GM10248 (cell line): ENCODE measurements around the gene VAC14.
"Not testable (repeated sequence)": the region's sequence is repeated elsewhere in the genome, so short reads cannot be mapped to it uniquely, and the experiment has no call there.

Source experiments
- CTCF ChIA-PET: fragments of 300-600 bp; sonication (Branson Sonifier 250); formaldehyde crosslinking; extraction: SDS; loops from one replicate; lab custom pipeline; 2021; ENCODE audit warnings: antibody characterized with exemption; lab: Yijun Ruan, JAX
- POLR2A ChIA-PET: fragments of 350-650 bp; sonication (Branson Sonifier 250); formaldehyde crosslinking; extraction: SDS; loops from one replicate; lab custom pipeline; 2020; ENCODE audit warnings: antibody characterized with exemption; lab: Yijun Ruan, JAX
- DNase-seq: peaks from one replicate; pipeline ENCODE4 v3.0.0; 2012; ENCODE audit errors: extremely low spot score
- CTCF ChIP-seq: IDR thresholded peaks from 2 replicates; pipeline ENCODE4 v1.5.1; 2012; ENCODE audit warnings: mild to moderate bottlenecking, low read depth; ENCODE audit errors: extremely low read depth, missing control alignments, control extremely low read depth

VAC14 gene

GRCh38 chr16:70644763-70645597, 156.0 kb downstream of the VAC14 start:
- ChIA-PET POLR2A (no interaction called here), CTCF (no interaction called here)
- TF ChIP-seq CTCF = no peak
- no peak for DNase-seq

DNA sequence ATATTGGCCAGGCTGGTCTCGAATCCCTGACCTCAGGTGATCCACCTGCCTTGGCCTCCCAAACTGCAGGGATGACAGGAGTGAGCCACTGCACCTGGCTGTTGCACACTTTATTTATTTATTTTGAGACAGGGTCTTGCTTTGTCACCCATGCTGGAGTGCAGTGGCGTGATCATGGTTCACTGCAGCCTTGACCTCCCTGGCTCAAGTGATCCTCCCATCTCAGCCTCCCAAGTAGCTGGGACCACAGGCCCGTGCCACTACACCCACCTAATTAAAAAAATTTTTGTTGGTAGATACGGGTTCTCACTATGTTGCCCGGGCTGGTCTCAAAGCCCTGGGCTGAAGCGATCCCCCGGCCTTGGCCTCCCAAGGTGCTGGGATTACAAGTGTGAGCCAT, 157.7 kb downstream of the VAC14 start:
- DNase-seq, CTCF ChIA-PET, POLR2A ChIA-PET: not testable (repeated sequence)

GRCh38 chr16:70642633-70643032, 158.3 kb downstream of the VAC14 start:
- ChIA-PET CTCF (no interaction called here), POLR2A (no interaction called here)
- no peak for DNase-seq
- no peak for TF ChIP-seq CTCF

GRCh38 chr16:70638814-70639792, 161.9 kb downstream of the VAC14 start:
- no peak for DNase-seq
- CTCF ChIA-PET = interaction anchor here (3.9 kb wide), 1 partner anchor 15 kb away, joined by 12 read pairs; no protein-coding TSS in a partner anchor
- POLR2A ChIA-PET = no interaction called here
- TF ChIP-seq CTCF = no peak
